Medulla oblongata (tissue), 1 donor: Measurements from ENCODE around the gene EBF3.
"Not testable (repeated sequence)": the region's sequence is repeated elsewhere in the genome, so short reads cannot be mapped to it uniquely, and the experiment has no call there.

Experiments used
- DNase-seq: peaks from one replicate; pipeline ENCODE4 v3.0.0-alpha.2; 2015; ENCODE audit errors: extremely low spot score

The EBF3 gene

GRCh38 chr10:129929343-129930292, 34.5 kb downstream of the EBF3 start:
- DNase-seq = no peak

GRCh38 chr10:129927351-129928120, 36.5 kb downstream of the EBF3 start:
- DNase-seq = no peak

GRCh38 chr10:129926066-129927055, 37.7 kb downstream of the EBF3 start:
- DNase-seq = no peak

GRCh38 chr10:129924375-129925085, 39.5 kb downstream of the EBF3 start:
- DNase-seq = no peak

- DNase-seq = no peak
Observed at GRCh38 chr10:129922598-129923123, 41.4 kb downstream of the EBF3 start.

- DNase-seq = no peak
Observed at GRCh38 chr10:129921801-129922597, 42.1 kb downstream of the EBF3 start.

- DNase-seq = no peak
Observed at GRCh38 chr10:129921065-129921670, 42.9 kb downstream of the EBF3 start.

- DNase-seq = not testable (repeated sequence)
Observed at GRCh38 chr10:129920187-129920586, 43.9 kb downstream of the EBF3 start.

- no peak for DNase-seq
Observed at GRCh38 chr10:129919358-129919757, 44.7 kb downstream of the EBF3 start.

- DNase-seq = no peak
Observed at GRCh38 chr10:129918836-129919235, 45.2 kb downstream of the EBF3 start.

GRCh38 chr10:129918401-129918800, 45.7 kb downstream of the EBF3 start:
- DNase-seq = no peak

GRCh38 chr10:129917936-129918335, 46.1 kb downstream of the EBF3 start:
- DNase-seq = no peak

- no peak for DNase-seq
Observed at GRCh38 chr10:129916506-129916995, 47.5 kb downstream of the EBF3 start.

- no peak for DNase-seq
Observed at GRCh38 chr10:129915526-129916378, 48.3 kb downstream of the EBF3 start.

GRCh38 chr10:129914960-129915359, 49.1 kb downstream of the EBF3 start:
- DNase-seq = no peak

GRCh38 chr10:129914153-129914855, 49.8 kb downstream of the EBF3 start:
- no peak for DNase-seq

GRCh38 chr10:129912986-129913695, 50.9 kb downstream of the EBF3 start:
- DNase-seq = no peak
